Measurements from ENCODE around the gene DDX31. TPM values are rescaled to one million over a fixed set of nuclear protein-coding genes. Genes with fewer than 3 reads are reported as not detected.

The DDX31 gene
- total RNA-seq, 2 experiments from 2014 or later: 20.9 to 22.8 TPM

GRCh38 chr9:132637801-132638200 lies 32.0 kb downstream of the DDX31 start:
- ChIA-PET POLR2A (no interaction called here), CTCF (interaction anchor here (1.7 kb wide), 1 partner anchor 14 kb away, joined by 5 read pairs; no protein-coding TSS in a partner anchor)
- ATAC-seq (no peak), DNase-seq (no peak)
- H3K4me1 Mint-ChIP-seq (ENCODE audit: low read depth): no peaks in the 10 kb centered on the region
- no peak overlapping the region for H3K4me3 Mint-ChIP-seq
- no peaks in the 10 kb centered on the region for H3K27me3 Mint-ChIP-seq
- peaks cover 28% of the 10 kb centered on the region for H3K36me3 Mint-ChIP-seq (ENCODE audit: low read depth)
- intact Hi-C loops (cut with micrococcal nuclease): no loop called here
- H3K27ac Mint-ChIP-seq: no peak overlapping the region
- H3K9me3 Mint-ChIP-seq: no peaks in the 10 kb centered on the region
- TF ChIP-seq CTCF (IDR thresholded peaks at IDR 0.05): no peak

- POLR2A ChIA-PET: no interaction called here
- no peak for TF ChIP-seq CTCF (IDR thresholded peaks at IDR 0.05)
- H3K4me3 Mint-ChIP-seq: no peak overlapping the region
- ATAC-seq: no peak
- H3K36me3 Mint-ChIP-seq (ENCODE audit: low read depth): peaks cover 29% of the 10 kb centered on the region
- DNase-seq: no peak
- intact Hi-C loops (cut with micrococcal nuclease): no loop called here
- H3K4me1 Mint-ChIP-seq (ENCODE audit: low read depth): no peaks in the 10 kb centered on the region
- no peaks in the 10 kb centered on the region for H3K27me3 Mint-ChIP-seq
- no peak overlapping the region for H3K27ac Mint-ChIP-seq
- CTCF ChIA-PET: interaction anchor here (0.6 to 1.7 kb wide), 2 partner anchors 14 to 61 kb away, joined by 3 to 5 read pairs; no protein-coding TSS in a partner anchor
- no peaks in the 10 kb centered on the region for H3K9me3 Mint-ChIP-seq
These were observed 32.4 kb downstream of the DDX31 start for GRCh38 chr9:132637351-132637750.

- Mint-ChIP-seq H3K4me3 (no peak overlapping the region), H3K36me3 (ENCODE audit: low read depth) (peaks cover 41% of the 10 kb centered on the region), H3K9me3 (no peaks in the 10 kb centered on the region), H3K27ac (no peak overlapping the region), H3K27me3 (no peaks in the 10 kb centered on the region), H3K4me1 (ENCODE audit: low read depth) (no peaks in the 10 kb centered on the region)
- intact Hi-C loops (cut with micrococcal nuclease): no loop called here
- TF ChIP-seq CTCF (IDR thresholded peaks at IDR 0.05): no peak
- POLR2A ChIA-PET: no interaction called here
- DNase-seq (no peak), ATAC-seq (no peak)
- CTCF ChIA-PET: no interaction called here
These were observed 35.5 kb downstream of the DDX31 start for GRCh38 chr9:132634327-132634726.

- H3K27me3 Mint-ChIP-seq: no peaks in the 10 kb centered on the region
- intact Hi-C loops (cut with micrococcal nuclease): no loop called here
- ATAC-seq (no peak), DNase-seq (no peak)
- no peak for TF ChIP-seq CTCF (IDR thresholded peaks at IDR 0.05)
- no peaks in the 10 kb centered on the region for H3K9me3 Mint-ChIP-seq
- H3K36me3 Mint-ChIP-seq (ENCODE audit: low read depth): peaks cover 44% of the 10 kb centered on the region
- H3K27ac Mint-ChIP-seq: no peak overlapping the region
- H3K4me1 Mint-ChIP-seq (ENCODE audit: low read depth): no peaks in the 10 kb centered on the region
- no peak overlapping the region for H3K4me3 Mint-ChIP-seq
- POLR2A ChIA-PET: interaction anchor here (0.9 to 1.5 kb wide), 2 partner anchors 10 to 26 kb away, joined by 3 read pairs; no protein-coding TSS in a partner anchor
- CTCF ChIA-PET: interaction anchor here (0.6 to 1.3 kb wide), 3 partner anchors 11 to 373 kb away, joined by 3 to 4 read pairs (median 3); no protein-coding TSS in a partner anchor
These were observed 37.2 kb downstream of the DDX31 start for GRCh38 chr9:132632413-132633129.

- H3K27me3 Mint-ChIP-seq: no peaks in the 10 kb centered on the region
- CTCF ChIA-PET: interaction anchor here (0.6 kb wide), 1 partner anchor 18 kb away, joined by 3 read pairs; no protein-coding TSS in a partner anchor
- intact Hi-C loops (cut with micrococcal nuclease): no loop called here
- TF ChIP-seq CTCF (IDR thresholded peaks at IDR 0.05): no peak
- DNase-seq (no peak), ATAC-seq (no peak)
- H3K36me3 Mint-ChIP-seq (ENCODE audit: low read depth): peaks cover 48% of the 10 kb centered on the region
- POLR2A ChIA-PET: interaction anchor here (0.9 to 1.5 kb wide), 2 partner anchors 9 to 27 kb away, joined by 3 read pairs; no protein-coding TSS in a partner anchor
- H3K9me3 Mint-ChIP-seq: no peaks in the 10 kb centered on the region
- H3K4me3 Mint-ChIP-seq: no peak overlapping the region
- H3K4me1 Mint-ChIP-seq (ENCODE audit: low read depth): no peaks in the 10 kb centered on the region
- H3K27ac Mint-ChIP-seq: no peak overlapping the region
These were observed 38.1 kb downstream of the DDX31 start for GRCh38 chr9:132631685-132632084.

Data from activated CD8-positive, alpha-beta T cell treated with anti-CD3 and anti-CD28 coated beads for 36 hours (primary cell).